HL-60 (cell line): ENCODE data around the gene IRAK1.

Experiments used
- POLR2AphosphoS5 ChIP-seq: IDR thresholded peaks from 2 replicates; pipeline ENCODE4 v1.6.1; 2012; ENCODE audit warnings: low read depth
- TF ChIP-seq, protein P1 (sequence below): IDR thresholded peaks from one replicate; pipeline ENCODE4 v1.5.1; 2011; ENCODE audit warnings: low read length, control low read depth, inconsistent platforms; ENCODE audit not compliant: insufficient read depth
- TF ChIP-seq, protein P2 (sequence below): IDR thresholded peaks from 2 replicates; pipeline ENCODE4 v1.6.1; 2012; ENCODE audit warnings: low read depth; ENCODE audit not compliant: insufficient replicate concordance

DNA sequence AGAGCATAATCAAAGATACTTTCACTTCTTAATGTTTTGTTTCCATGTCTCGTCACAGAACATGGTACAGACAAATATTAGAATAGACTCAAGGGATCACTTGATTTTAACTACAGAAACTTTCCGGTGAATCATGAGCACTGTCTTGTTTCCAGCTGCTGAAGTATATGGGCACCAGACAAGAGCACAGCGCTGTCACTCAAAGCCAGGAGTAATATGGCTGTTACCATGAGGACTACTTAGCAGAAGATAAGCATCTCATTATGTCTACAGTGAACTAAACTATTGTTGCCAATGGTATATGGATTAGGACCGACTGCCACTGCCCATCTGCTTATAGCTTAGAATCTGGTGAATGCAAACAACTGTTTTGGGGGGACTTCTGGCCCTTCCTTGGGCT lies 43.5 kb upstream of the IRAK1 start:
- TF ChIP-seq, protein P1, sequence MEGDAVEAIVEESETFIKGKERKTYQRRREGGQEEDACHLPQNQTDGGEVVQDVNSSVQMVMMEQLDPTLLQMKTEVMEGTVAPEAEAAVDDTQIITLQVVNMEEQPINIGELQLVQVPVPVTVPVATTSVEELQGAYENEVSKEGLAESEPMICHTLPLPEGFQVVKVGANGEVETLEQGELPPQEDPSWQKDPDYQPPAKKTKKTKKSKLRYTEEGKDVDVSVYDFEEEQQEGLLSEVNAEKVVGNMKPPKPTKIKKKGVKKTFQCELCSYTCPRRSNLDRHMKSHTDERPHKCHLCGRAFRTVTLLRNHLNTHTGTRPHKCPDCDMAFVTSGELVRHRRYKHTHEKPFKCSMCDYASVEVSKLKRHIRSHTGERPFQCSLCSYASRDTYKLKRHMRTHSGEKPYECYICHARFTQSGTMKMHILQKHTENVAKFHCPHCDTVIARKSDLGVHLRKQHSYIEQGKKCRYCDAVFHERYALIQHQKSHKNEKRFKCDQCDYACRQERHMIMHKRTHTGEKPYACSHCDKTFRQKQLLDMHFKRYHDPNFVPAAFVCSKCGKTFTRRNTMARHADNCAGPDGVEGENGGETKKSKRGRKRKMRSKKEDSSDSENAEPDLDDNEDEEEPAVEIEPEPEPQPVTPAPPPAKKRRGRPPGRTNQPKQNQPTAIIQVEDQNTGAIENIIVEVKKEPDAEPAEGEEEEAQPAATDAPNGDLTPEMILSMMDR: no peak
- TF ChIP-seq, protein P2, sequence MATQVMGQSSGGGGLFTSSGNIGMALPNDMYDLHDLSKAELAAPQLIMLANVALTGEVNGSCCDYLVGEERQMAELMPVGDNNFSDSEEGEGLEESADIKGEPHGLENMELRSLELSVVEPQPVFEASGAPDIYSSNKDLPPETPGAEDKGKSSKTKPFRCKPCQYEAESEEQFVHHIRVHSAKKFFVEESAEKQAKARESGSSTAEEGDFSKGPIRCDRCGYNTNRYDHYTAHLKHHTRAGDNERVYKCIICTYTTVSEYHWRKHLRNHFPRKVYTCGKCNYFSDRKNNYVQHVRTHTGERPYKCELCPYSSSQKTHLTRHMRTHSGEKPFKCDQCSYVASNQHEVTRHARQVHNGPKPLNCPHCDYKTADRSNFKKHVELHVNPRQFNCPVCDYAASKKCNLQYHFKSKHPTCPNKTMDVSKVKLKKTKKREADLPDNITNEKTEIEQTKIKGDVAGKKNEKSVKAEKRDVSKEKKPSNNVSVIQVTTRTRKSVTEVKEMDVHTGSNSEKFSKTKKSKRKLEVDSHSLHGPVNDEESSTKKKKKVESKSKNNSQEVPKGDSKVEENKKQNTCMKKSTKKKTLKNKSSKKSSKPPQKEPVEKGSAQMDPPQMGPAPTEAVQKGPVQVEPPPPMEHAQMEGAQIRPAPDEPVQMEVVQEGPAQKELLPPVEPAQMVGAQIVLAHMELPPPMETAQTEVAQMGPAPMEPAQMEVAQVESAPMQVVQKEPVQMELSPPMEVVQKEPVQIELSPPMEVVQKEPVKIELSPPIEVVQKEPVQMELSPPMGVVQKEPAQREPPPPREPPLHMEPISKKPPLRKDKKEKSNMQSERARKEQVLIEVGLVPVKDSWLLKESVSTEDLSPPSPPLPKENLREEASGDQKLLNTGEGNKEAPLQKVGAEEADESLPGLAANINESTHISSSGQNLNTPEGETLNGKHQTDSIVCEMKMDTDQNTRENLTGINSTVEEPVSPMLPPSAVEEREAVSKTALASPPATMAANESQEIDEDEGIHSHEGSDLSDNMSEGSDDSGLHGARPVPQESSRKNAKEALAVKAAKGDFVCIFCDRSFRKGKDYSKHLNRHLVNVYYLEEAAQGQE: no peak
- TF ChIP-seq POLR2AphosphoS5: no peak
